K562 (cell line): ENCODE data around the gene FARP2. TPM values are rescaled to one million over a fixed set of nuclear protein-coding genes. Genes with fewer than 3 reads are reported as not detected.

Experiments used
- FOXM1 ChIP-seq, 2 experiments: fragments of 450-650 bp in 1 of 2; sonication (generic) in 1 of 2; formaldehyde crosslinking in 1 of 2; IDR thresholded peaks; 2 replicates each; pipeline versions ENCODE4 v1.6.1 to v1.9.0; 2017 to 2022; ENCODE audit warnings: low read depth in 2 of 2, mild to moderate bottlenecking in 2 of 2, missing genetic modification reagents in 1 of 2, moderate library complexity in 1 of 2
- HEY1 ChIP-seq: fragments of 250-450 bp; sonication (Bioruptor Pico); IDR thresholded peaks from 2 replicates; pipeline ENCODE4 v1.5.0; 2020; ENCODE audit warnings: mild to moderate bottlenecking, moderate library complexity, borderline replicate concordance
- IFI16 ChIP-seq: fragments of 250-450 bp; sonication (Bioruptor Pico); IDR thresholded peaks from 2 replicates; pipeline ENCODE4 v2.1.2; 2022; ENCODE audit warnings: mild to moderate bottlenecking, inconsistent platforms
- PHTF2 ChIP-seq: fragments of 250-450 bp; sonication (Bioruptor Pico); IDR thresholded peaks from 2 replicates; pipeline ENCODE4 v1.5.0; 2021; ENCODE audit warnings: mild to moderate bottlenecking
- PKNOX1 ChIP-seq: fragments of 450-650 bp; IDR thresholded peaks from 2 replicates; pipeline ENCODE4 v1.6.1; 2016
- RHOXF2B ChIP-seq: fragments of 250-450 bp; sonication (Bioruptor Pico); conservative IDR thresholded peaks from 2 replicates; pipeline ENCODE4 v1.5.1; 2021
- SMAD3 ChIP-seq: fragments of 450-650 bp; formaldehyde crosslinking; conservative IDR thresholded peaks from 2 replicates; pipeline ENCODE4 v1.4.0; 2020; ENCODE audit warnings: mild to moderate bottlenecking
- THAP7 ChIP-seq: fragments of 250-450 bp; sonication (Bioruptor Pico); IDR thresholded peaks from 2 replicates; pipeline ENCODE4 v1.5.0; 2021
- ZBTB7A ChIP-seq: IDR thresholded peaks from 2 replicates; pipeline ENCODE4 v1.6.1; 2011; ENCODE audit warnings: low read depth, mild to moderate bottlenecking, low read length, moderate library complexity, borderline replicate concordance; ENCODE audit not compliant: control insufficient read depth
- ZNF146 ChIP-seq: IDR thresholded peaks from one replicate; pipeline ENCODE4 v1.6.1; 2018; ENCODE audit warnings: missing compliant biosample characterization; ENCODE audit not compliant: unreplicated experiment
- ZNF165 ChIP-seq: fragments of 250-450 bp; sonication (Bioruptor Pico); IDR thresholded peaks from 2 replicates; pipeline ENCODE4 v1.4.0; 2020; ENCODE audit warnings: borderline replicate concordance
- ZNF197 ChIP-seq: fragments of 200-800 bp; sonication (Bioruptor generic); IDR thresholded peaks from 2 replicates; pipeline ENCODE4 v1.6.1; 2016; ENCODE audit warnings: low read depth, missing genetic modification characterization, missing compliant biosample characterization
- ZNF407 ChIP-seq: fragments of 450-650 bp; IDR thresholded peaks from 2 replicates; pipeline ENCODE4 v1.6.1; 2016; ENCODE audit warnings: low read depth
- ZNF431 ChIP-seq: sonication (generic); formaldehyde crosslinking; IDR thresholded peaks from 2 replicates; pipeline ENCODE4 v1.8.0; 2022; ENCODE audit warnings: mild to moderate bottlenecking, missing genetic modification reagents
- ZNF639 ChIP-seq, 2 experiments: fragments of 200-800 bp in 1 of 2; sonication (Bioruptor generic) in 1 of 2; sonication (generic) in 1 of 2; formaldehyde crosslinking in 1 of 2; IDR thresholded peaks in 1 of 2; conservative IDR thresholded peaks in 1 of 2; 2 replicates each; pipeline versions ENCODE4 v1.5.0 to v1.6.1; 2016 to 2020; ENCODE audit warnings: missing compliant biosample characterization in 1 of 2, missing genetic modification characterization in 1 of 2, missing genetic modification reagents in 1 of 2
- polyA plus RNA-seq, 8 experiments: library from polyadenylated mRNA; depleted of rRNA in 4 of 8; stranded (reverse) in 5 of 8; unstranded in 3 of 8; fragments of >200 nt; fragmentation: Nextera tagmentation in 2 of 8; fragmentation: Illumina TruSeq in 1 of 8; extraction: Ambion mirVana in 2 of 8; extraction: Trizol in 1 of 8; gene quantifications; 2 replicates each; pipeline versions ENCODE4 v1.2.1 to v1.2.3, GENCODE V29; 2011 to 2014; ENCODE audit warnings: inconsistent platforms in 1 of 8, missing spikeins in 1 of 8
- total RNA-seq, 7 experiments: library from RNA; depleted of rRNA in 6 of 7; stranded (reverse); fragments of >200 nt in 6 of 7; fragmentation: Illumina TruSeq in 2 of 7; extraction: Trizol in 2 of 7; gene quantifications; 2 replicates each; pipeline versions ENCODE4 v1.2.1 to v1.2.3, GENCODE V29; 2011 to 2021; ENCODE audit warnings: low replicate concordance in 1 of 7

FARP2 gene
- total and polyA plus RNA-seq, 9 of the 15 experiments (the other 6 are each of a cell fraction or from before 2014, with no cell fraction given) = 4.1 to 38.1 (median 21.1) TPM

GRCh38 chr2:241508240-241509154, 152.4 kb downstream of the FARP2 start, which contains the start of gene STK25 (continued):
- TF ChIP-seq FOXM1 (IDR thresholded peaks at IDR 0.05; ENCODE audit: low read depth) = no peak
- peak; percentile 94 for TF ChIP-seq FOXM1 (CRISPR knock-in tag; IDR thresholded peaks at IDR 0.05; ENCODE audit: low read depth)
- TF ChIP-seq RHOXF2B (CRISPR knock-in tag) = no peak
- no peak for TF ChIP-seq ZNF165 (CRISPR knock-in tag)
- no peak for TF ChIP-seq SMAD3
- TF ChIP-seq ZNF146 (CRISPR knock-in tag) = no peak
- no peak for TF ChIP-seq THAP7 (CRISPR knock-in tag)
- TF ChIP-seq HEY1 (CRISPR knock-in tag) = no peak
- no peak for TF ChIP-seq PKNOX1
- TF ChIP-seq ZNF407 = peak; percentile 62; the same call in 1 of the 2 replicates
- TF ChIP-seq ZNF639 (CRISPR knock-in tag; conservative IDR thresholded peaks at IDR 0.05 in 1 of 2, IDR thresholded peaks at IDR 0.05 in 1 of 2) = peak in 1 of 2 experiments; percentile 97; a peak in 2 of 4 replicates
- peak; percentile 63; the same call in 1 of the 2 replicates for TF ChIP-seq ZNF197 (CRISPR knock-in tag)
- TF ChIP-seq ZBTB7A = peak; percentile 66
- no peak for TF ChIP-seq IFI16 (CRISPR knock-in tag)
- TF ChIP-seq PHTF2 (CRISPR knock-in tag) = no peak
- TF ChIP-seq ZNF431 (CRISPR knock-in tag) = peak; percentile 90
